Mesothelial cell of epicardium (in vitro differentiated cells): Measurements from ENCODE around the gene IFNL4. TPM values are rescaled to one million over a fixed set of nuclear protein-coding genes. Genes with fewer than 3 reads are reported as not detected.
A peak's percentile ranks its signal among the peaks of the same experiment; 100 is the strongest.
"Not testable (repeated sequence)": the region's sequence is repeated elsewhere in the genome, so short reads cannot be mapped to it uniquely, and the experiment has no call there.

Experiments
- DNase-seq, 2 experiments: peaks; one replicate each; pipeline ENCODE4 v3.0.0; 2021; ENCODE audit warnings: low spot score in 2 of 2; ENCODE audit not compliant: unreplicated experiment in 2 of 2
- H3K27ac Mint-ChIP-seq: 2 replicates; pipeline ENCODE4 v1.8.0; 2021; ENCODE audit warnings: mixed read lengths
- H3K27me3 Mint-ChIP-seq: 2 replicates; pipeline ENCODE4 v1.8.0; 2021; ENCODE audit warnings: low read depth, mixed read lengths
- H3K36me3 Mint-ChIP-seq: 2 replicates; pipeline ENCODE4 v1.8.0; 2021; ENCODE audit warnings: mixed read lengths
- H3K4me1 Mint-ChIP-seq: 2 replicates; pipeline ENCODE4 v1.8.0; 2021; ENCODE audit warnings: mixed read lengths
- H3K4me3 Mint-ChIP-seq: 2 replicates; pipeline ENCODE4 v1.8.0; 2021; ENCODE audit warnings: mild to moderate bottlenecking, moderate library complexity, mixed read lengths
- H3K9me3 Mint-ChIP-seq: 2 replicates; pipeline ENCODE4 v1.8.0; 2021; ENCODE audit warnings: mixed read lengths
- CTCF ChIP-seq: fragments of 200-600 bp; sonication (generic); IDR thresholded peaks from one replicate; pipeline ENCODE4 v1.5.0; 2021; ENCODE audit warnings: antibody characterized with exemption; ENCODE audit not compliant: unreplicated experiment
- total RNA-seq: library from RNA; stranded (reverse); gene quantifications from 3 replicates; pipeline ENCODE4 v1.2.1, GENCODE V29; 2021

Gene IFNL4
- total RNA-seq, 1 donor from 2014 or later, result 0.74 TPM

- Mint-ChIP-seq H3K4me3 (no peak overlapping the region), H3K27ac (no peak overlapping the region), H3K36me3 (no peaks in the 10 kb centered on the region), H3K4me1 (peaks cover 5% of the 10 kb centered on the region), H3K9me3 (no peaks in the 10 kb centered on the region), H3K27me3 (peaks cover 46% of the 10 kb centered on the region)
- no peak for TF ChIP-seq CTCF
- DNase-seq, result no peak
Observed at GRCh38 chr19:39270036-39270871, 21.6 kb upstream of the IFNL4 start.

GRCh38 chr19:39269369-39269768 lies 20.7 kb upstream of the IFNL4 start:
- H3K4me3 Mint-ChIP-seq, H3K36me3 Mint-ChIP-seq, DNase-seq, H3K9me3 Mint-ChIP-seq, H3K27ac Mint-ChIP-seq: not testable (repeated sequence)
- H3K27me3 Mint-ChIP-seq, result peaks cover 50% of the 10 kb centered on the region
- H3K4me1 Mint-ChIP-seq, result peaks cover 10% of the 10 kb centered on the region

- H3K27ac Mint-ChIP-seq, H3K9me3 Mint-ChIP-seq, H3K36me3 Mint-ChIP-seq, H3K4me3 Mint-ChIP-seq, DNase-seq: not testable (repeated sequence)
- Mint-ChIP-seq H3K27me3 (peaks cover 56% of the 10 kb centered on the region), H3K4me1 (peaks cover 14% of the 10 kb centered on the region)
Observed at GRCh38 chr19:39268531-39269223, 20.0 kb upstream of the IFNL4 start.

- not testable (repeated sequence) for H3K27ac Mint-ChIP-seq, DNase-seq, H3K36me3 Mint-ChIP-seq, H3K4me3 Mint-ChIP-seq, H3K9me3 Mint-ChIP-seq
- H3K4me1 Mint-ChIP-seq, result peaks cover 19% of the 10 kb centered on the region
- H3K27me3 Mint-ChIP-seq, result peaks cover 60% of the 10 kb centered on the region
Observed at GRCh38 chr19:39268085-39268484, 19.4 kb upstream of the IFNL4 start, which contains the start of gene IFNL2. Gene IFNL2 (plus strand): TSS chr19:39268396. CDS start chr19:39268569, 173 bp downstream.

- Mint-ChIP-seq H3K9me3 (no peaks in the 10 kb centered on the region), H3K4me1 (peaks cover 32% of the 10 kb centered on the region), H3K4me3 (no peak overlapping the region), H3K27me3 (peaks cover 54% of the 10 kb centered on the region), H3K27ac (no peak overlapping the region), H3K36me3 (no peaks in the 10 kb centered on the region)
- DNase-seq, result no peak
- no peak for TF ChIP-seq CTCF
Observed at GRCh38 chr19:39265321-39265916, 16.8 kb upstream of the IFNL4 start.

- H3K27me3 Mint-ChIP-seq, result peaks cover 49% of the 10 kb centered on the region
- DNase-seq, result peak in 1 of 2 experiments; percentile 24
Observed at GRCh38 chr19:39264306-39265290, 15.9 kb upstream of the IFNL4 start.

More at GRCh38 chr19:39264306-39265290, 15.9 kb upstream of the IFNL4 start:
- Mint-ChIP-seq H3K9me3 (no peaks in the 10 kb centered on the region), H3K36me3 (no peaks in the 10 kb centered on the region), H3K4me3 (peak overlapping the region; percentile 37), H3K27ac (no peak overlapping the region), H3K4me1 (peaks cover 32% of the 10 kb centered on the region)
- no peak for TF ChIP-seq CTCF
